Ishikawa (cell line): ENCODE results near the gene TTC32.

Experiments
- CEBPB ChIP-seq: IDR thresholded peaks from 2 replicates; pipeline ENCODE4 v1.6.1; 2012
- CREB1 ChIP-seq: IDR thresholded peaks from 2 replicates; pipeline ENCODE4 v1.6.1; 2012; ENCODE audit warnings: low read depth
- EGR1 ChIP-seq: IDR thresholded peaks from 2 replicates; pipeline ENCODE4 v1.6.1; 2012
- EP300 ChIP-seq: IDR thresholded peaks from 2 replicates; pipeline ENCODE4 v1.6.1; 2012; ENCODE audit warnings: borderline replicate concordance
- FOXM1 ChIP-seq: IDR thresholded peaks from 2 replicates; pipeline ENCODE4 v1.6.1; 2012; ENCODE audit warnings: low read depth, borderline replicate concordance
- MAX ChIP-seq: IDR thresholded peaks from 2 replicates; pipeline ENCODE4 v1.6.1; 2012
- NFIC ChIP-seq: IDR thresholded peaks from 2 replicates; pipeline ENCODE4 v1.6.1; 2012
- RAD21 ChIP-seq: IDR thresholded peaks from 2 replicates; pipeline ENCODE4 v1.6.1; 2012; ENCODE audit warnings: low read depth
- REST ChIP-seq: IDR thresholded peaks from 2 replicates; pipeline ENCODE4 v1.6.1; 2012; ENCODE audit warnings: low read depth, mild to moderate bottlenecking
- TAF1 ChIP-seq: IDR thresholded peaks from 2 replicates; pipeline ENCODE4 v1.6.1; 2012; ENCODE audit warnings: low read depth, mild to moderate bottlenecking
- TCF12 ChIP-seq: IDR thresholded peaks from 2 replicates; pipeline ENCODE4 v1.6.1; 2012; ENCODE audit warnings: low read depth
- TEAD4 ChIP-seq: IDR thresholded peaks from 2 replicates; pipeline ENCODE4 v1.6.1; 2012
- USF1 ChIP-seq: IDR thresholded peaks from 2 replicates; pipeline ENCODE4 v1.6.1; 2012
- YY1 ChIP-seq: IDR thresholded peaks from 2 replicates; pipeline ENCODE4 v1.6.1; 2012; ENCODE audit warnings: low read depth
- ZBTB7A ChIP-seq: IDR thresholded peaks from 2 replicates; pipeline ENCODE4 v1.6.1; 2012; ENCODE audit warnings: low read depth

The TTC32 gene

DNA sequence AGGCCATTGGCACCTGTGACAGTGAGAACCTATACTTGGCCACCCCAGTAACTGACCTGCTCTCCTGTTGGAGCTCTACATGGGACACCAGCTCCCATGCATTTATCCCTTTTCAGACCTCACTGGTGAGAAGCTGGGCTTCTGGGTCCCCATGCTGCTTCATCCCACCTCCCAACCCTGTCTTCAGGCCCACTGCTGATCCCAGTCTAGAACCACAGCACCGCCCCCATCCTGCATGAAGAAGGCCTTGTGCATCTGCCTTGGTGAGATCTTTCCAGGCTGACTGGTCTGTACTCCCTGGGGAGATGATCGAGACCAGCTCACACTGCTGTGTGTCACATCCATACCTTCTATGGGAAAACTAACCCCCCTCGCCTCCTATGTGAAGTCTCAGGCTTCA lies 22.7 kb downstream of the TTC32 start:
- TF ChIP-seq TEAD4 (no peak), CREB1 (no peak), NFIC (no peak), RAD21 (no peak), ZBTB7A (no peak), FOXM1 (no peak), TAF1 (no peak), CEBPB (no peak), EGR1 (no peak), TCF12 (no peak), YY1 (no peak), EP300 (no peak)

DNA sequence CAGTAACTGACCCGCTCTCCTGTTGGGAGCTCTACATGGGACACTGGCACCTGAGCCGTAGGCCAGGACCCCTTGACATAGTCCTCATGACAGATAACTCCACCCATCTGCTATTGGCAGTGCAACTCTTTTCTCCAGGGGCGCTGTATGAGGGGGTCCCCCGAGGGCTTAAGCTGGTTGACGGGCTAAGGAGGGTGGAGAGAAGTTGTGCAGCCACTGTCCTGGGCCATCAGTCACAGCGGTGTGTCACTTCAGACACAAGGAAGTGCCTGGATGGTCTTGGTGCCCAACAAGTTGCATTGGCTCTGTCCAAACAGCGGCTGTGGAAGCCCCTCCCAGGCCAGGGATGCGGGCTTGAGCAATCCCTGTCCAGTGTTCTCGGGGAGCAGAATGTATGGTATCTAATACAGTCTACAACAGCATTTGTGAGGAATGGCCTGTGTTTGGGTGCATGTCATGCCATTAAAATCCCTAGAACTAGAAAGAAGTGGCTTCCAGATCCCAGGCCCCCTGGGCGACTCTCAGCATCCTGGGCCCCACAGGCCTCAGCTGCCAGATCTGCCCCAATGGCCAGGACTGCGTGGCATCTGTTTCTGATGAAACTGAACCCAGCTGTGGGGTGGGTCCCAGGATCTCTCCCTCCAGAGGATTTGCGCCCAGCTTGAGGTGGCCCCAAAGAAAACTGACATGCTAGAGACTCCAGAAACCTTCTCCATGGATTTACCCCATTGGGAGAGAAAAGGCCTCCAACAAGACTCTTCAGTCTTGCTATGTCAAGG lies 23.3 kb downstream of the TTC32 start:
- no peak for TF ChIP-seq FOXM1
- no peak for TF ChIP-seq MAX
- no peak for TF ChIP-seq NFIC
- no peak for TF ChIP-seq REST
- no peak for TF ChIP-seq USF1
- TF ChIP-seq EGR1: no peak

DNA sequence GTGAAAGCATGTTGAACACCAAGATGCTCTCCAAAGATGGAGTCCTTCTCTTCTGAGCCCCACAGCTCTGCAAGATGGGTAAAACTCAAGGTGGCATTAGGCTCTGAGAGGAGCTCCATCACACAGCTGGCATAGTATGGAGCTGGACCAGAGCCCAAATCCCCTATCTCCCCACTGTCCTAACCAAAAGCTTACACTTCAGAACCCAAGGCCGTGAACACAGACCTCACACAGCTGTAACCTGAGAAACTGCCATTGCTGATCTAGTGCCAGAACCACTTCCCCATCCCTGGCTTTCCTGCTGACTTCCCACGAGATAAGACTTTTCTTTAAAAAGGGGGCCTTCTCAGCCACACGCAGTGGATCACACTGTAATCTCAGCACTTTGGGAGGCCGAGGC lies 25.0 kb downstream of the TTC32 start:
- TF ChIP-seq EGR1 (no peak), RAD21 (no peak), NFIC (no peak), TCF12 (no peak), REST (no peak), CEBPB (no peak), MAX (no peak), ZBTB7A (no peak), USF1 (no peak), FOXM1 (no peak), CREB1 (no peak), TEAD4 (no peak), YY1 (no peak)

DNA sequence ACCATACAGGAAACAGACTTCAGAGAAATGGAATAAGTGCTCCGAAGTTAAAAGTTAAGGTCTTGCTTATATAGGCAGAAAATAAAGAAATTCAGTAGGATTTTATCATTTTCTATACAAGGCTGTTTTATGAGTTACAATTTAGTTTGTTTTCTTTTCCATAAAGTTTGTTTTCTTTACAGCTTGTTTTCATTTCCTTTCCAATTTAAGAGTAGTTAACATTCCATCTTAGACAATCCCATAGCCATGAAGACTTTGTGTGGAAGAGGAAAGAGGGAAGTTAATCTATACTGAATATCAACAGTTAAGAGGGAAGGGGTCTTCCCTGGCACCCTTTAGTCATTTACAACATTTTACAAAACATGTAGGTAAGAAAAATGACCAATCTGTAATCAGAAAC lies 26.5 kb downstream of the TTC32 start:
- TF ChIP-seq NFIC (no peak), CEBPB (no peak), MAX (no peak), TEAD4 (no peak), FOXM1 (no peak)

DNA sequence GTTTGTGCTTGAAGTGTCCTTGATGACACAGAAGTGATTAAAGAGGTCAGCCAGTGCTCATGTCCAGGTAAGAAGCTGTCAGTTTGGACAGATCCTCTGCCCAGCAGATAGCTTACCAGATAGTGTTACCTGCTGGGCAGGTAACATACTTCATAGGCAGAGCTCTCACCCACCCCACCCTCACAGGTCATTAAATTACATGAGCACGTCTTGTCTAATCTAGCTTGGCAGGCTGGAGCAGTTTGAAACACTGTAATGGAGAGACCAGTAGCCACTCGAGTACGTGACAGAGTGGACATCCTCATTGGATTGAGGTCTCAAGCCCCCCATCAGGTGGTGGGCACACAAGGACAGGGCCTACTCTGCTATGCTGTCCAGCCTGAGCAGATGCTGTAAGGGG lies 27.1 kb downstream of the TTC32 start:
- TF ChIP-seq NFIC (no peak), MAX (no peak), USF1 (no peak), TEAD4 (no peak), CEBPB (no peak), ZBTB7A (no peak), FOXM1 (no peak), RAD21 (no peak), CREB1 (no peak), REST (no peak), TAF1 (no peak), YY1 (no peak), EP300 (no peak), TCF12 (no peak), EGR1 (no peak)
